Medulla oblongata (tissue), 1 donor: Measurements from ENCODE around the gene USP2.

Source experiments
- DNase-seq: peaks from one replicate; pipeline ENCODE4 v3.0.0-alpha.2; 2015; ENCODE audit errors: extremely low spot score

USP2 gene

DNA sequence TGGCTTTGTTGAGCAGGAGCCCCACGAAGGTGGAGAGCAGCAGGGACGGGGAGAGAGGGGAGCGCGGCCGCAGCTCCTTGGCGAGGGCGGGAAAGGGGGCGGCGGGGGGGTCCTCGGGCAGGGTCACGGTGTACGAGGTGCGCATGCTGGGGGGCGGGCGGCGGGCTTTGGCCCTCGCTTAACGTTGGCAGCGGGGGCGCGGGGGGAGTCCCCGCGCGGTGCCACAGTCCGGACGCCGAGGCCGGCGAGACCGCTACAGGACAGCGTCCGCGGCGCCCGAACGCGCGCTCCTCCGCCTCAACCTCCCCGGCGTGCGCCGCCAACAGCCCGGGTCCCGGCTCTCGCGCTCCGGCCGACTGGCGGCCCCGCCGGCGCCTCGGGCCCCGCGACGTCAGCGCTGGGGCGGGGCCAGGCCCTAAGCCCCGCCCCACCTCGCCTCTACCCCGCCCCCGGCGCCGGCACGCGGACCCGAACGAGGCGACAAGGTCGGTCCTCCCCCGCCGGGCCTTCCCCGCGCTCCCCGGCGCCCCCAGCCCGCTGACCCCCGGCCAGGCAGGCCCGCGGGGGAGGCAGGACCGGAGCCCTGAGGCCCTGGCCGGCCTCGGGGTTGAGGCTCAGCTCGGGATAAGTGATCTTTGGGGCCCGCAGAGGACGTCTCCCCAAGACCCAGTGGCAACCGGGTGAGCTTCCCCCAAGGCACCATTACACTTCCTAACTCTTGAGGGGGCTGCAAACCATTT, 17.5 kb downstream of the USP2 start:
- peak; percentile 81 for DNase-seq

DNA sequence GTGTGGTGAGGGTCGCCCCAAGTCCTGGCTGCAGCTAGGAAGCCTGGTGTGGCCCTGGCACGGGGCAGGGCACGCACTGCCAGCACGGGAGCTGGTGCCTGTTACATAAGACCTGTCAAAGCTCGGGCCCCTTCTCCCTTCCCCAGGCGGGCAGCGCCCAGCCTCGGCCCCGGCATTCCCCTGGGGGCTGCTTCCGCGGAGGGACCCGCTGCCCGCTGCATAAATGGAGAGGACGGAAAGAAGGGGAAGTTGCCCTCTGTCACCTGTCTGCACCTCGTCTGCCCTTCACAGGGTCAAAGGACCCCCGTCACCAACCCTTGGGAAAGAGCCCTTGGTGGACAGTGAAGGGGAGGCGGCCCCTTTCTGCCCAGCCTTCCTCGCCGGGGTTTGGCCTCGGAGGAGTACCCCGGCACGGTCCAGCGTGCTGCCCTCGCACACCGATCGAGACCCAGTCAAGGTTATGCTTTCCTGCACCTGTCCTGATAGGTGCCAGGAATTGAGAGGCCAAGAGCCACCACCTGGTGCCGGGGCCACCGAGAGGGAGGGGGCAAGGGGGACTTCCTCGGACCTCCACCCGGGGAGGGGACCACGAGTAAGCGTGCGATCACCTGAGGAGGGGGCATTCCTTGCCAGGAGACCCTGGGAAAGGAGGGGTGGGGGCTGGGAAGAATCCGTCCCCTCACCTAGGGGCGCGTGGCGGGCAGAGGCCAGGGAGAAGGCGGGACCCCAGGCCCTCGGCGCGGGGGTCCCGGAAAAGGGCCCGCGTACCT, 18.2 kb downstream of the USP2 start:
- DNase-seq = no peak

GRCh38 chr11:119362741-119363080, 18.8 kb downstream of the USP2 start:
- DNase-seq = no peak

- DNase-seq = peak; percentile 63
Observed at GRCh38 chr11:119361941-119362725, 19.4 kb downstream of the USP2 start.

DNA sequence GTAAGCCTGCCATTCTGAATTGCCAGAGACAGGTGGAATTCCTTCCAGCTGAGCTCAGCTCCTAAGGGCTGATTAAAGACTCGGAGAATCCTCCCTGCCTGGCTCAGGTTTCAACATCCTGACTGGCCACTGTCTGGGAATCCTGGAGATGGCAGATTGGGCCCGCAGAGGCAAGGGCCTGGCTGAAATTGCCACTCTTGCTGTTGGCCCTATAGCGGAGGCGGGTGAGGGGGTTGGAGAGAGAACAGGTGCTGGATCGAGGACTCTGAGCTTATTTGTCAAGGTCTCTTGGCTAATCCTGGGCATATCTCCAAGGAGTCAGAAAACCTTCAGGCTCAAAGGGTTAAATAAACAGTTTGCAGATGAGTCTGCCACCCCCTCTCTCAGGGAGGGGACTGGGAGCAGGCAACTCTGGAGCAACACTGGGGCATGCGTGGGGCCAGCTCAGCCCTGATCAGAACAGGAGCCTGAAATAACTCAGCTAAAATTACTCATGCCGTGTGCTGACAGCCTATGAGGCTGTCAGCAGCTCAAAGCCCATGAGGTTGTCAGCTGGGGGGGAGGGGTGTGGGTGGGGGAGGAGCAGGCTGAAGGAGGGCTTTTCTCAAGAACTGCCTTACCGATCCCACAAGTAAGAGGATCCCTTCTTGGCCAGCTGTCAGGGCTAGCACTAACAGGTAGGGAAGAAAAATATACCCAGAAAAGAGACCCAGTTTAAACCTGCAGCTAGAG, 20.3 kb downstream of the USP2 start:
- DNase-seq = peak; percentile 54

- DNase-seq = peak; percentile 54
Observed at GRCh38 chr11:119359365-119360214, 21.9 kb downstream of the USP2 start.

DNA sequence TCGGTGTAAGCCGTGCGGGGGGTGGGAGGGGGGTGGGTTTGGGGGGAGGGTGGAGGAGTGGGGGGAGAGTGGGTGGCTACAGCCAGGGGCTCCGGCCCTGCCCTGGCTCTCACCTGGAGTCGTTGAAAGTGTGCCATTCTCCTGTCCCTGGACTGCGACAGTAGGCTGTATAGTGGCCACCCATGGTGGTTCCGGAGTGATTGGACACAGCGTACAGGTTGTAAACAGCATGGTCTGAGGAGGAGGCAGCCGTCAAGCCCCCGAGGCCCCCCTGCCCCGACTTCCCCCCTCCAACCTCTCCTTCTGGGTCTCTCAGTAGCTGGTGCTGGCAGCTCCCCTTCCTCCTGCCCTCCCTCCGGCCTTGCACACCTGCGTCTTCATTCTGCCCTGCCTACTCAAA, 24.4 kb downstream of the USP2 start:
- no peak for DNase-seq

GRCh38 chr11:119356349-119357031, 25.0 kb downstream of the USP2 start:
- DNase-seq = no peak

GRCh38 chr11:119355091-119355843, 26.2 kb downstream of the USP2 start:
- DNase-seq = no peak

GRCh38 chr11:119352857-119353260, 28.6 kb downstream of the USP2 start:
- DNase-seq = peak; percentile 81

GRCh38 chr11:119351232-119351631, 30.3 kb downstream of the USP2 start:
- DNase-seq = no peak

- no peak for DNase-seq
Observed at GRCh38 chr11:119350302-119350701, 31.2 kb downstream of the USP2 start.

DNA sequence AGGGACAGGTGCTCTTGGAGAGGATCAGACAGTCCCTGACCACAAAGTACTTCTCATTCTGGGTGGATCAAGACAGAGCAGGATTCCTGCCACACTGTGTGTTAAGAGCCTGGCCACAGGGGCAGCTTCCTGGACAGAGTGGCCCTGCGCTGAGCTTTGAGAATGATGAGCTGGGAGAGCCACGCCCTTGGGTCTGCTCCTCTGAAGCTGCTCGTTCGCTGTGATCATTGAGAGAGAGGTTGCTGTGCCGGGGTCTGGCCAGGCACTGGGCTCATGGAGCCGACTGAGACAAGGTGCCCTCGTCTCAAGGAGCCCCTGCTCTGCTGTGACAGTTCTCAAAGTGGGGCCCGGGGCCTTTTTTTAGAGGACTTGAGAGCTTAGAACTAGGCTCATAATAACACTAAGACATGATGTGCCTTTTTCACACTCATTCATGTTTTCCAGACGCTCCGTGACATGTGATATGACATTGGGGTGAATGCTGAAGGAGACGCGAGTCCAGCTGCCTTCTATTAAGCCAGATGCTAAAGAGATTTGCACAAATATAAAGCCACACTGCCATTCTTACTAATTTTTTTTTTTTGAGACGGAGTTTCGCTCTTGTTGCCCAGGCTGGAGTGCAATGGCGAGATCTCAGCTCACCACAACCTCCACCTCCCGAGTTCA, 33.4 kb downstream of the USP2 start:
- no peak for DNase-seq

DNA sequence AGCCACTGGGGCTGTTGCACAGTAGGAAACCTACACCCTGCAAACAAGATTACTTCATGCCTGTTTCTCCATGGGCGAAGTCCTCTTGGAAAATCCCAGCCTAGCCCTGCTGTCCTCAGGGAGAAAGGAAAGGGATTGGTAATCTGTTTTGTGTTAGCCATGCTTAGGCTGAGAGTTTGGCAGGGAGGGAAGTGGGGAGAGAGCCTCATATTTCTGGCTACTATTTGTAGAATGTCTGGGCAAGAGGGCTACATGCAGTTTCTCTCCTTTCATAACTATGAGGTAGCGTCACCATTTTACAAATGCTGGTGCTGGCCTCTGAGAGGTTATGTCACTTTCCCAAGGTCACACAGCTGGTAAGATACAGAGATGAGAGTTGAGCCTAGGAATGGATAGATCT, 34.2 kb downstream of the USP2 start:
- DNase-seq = no peak

- DNase-seq = no peak
Observed at GRCh38 chr11:119346605-119347004, 34.9 kb downstream of the USP2 start, which contains the start of gene MFRP. MFRP (minus strand) TSS chr11:119346705; CDS start chr11:119346513, 192 bp downstream.

DNA sequence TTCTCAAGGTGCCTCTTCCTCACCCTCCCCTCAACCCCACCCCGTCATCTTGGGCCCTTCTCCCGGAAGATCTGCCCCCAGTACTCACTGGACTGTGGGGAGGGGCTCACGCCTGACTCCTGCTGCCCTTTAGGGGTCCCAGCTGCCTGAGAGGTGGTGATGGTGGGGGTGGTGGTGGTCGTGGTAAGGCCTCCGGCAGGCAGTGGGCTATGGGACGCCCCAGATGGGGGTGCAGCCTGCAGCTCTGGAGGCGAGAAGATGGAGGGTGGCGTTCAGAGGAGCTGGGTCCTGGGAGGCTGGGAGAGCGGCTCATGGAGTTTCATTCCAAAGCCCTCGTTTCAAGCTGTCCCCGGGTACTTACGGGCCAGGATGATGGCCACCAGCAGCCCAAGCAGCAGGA, 35.8 kb downstream of the USP2 start:
- DNase-seq = no peak

GRCh38 chr11:119344291-119345010, 37.0 kb downstream of the USP2 start:
- DNase-seq = no peak

GRCh38 chr11:119343726-119344125, 37.8 kb downstream of the USP2 start:
- no peak for DNase-seq
